Dermis microvascular lymphatic vessel endothelial cell (primary cell): ENCODE data around the gene OR5H15. TPM values are rescaled to one million over a fixed set of nuclear protein-coding genes. Genes with fewer than 3 reads are reported as not detected.
"Not testable (repeated sequence)": the region's sequence is repeated elsewhere in the genome, so short reads cannot be mapped to it uniquely, and the experiment has no call there.

ENCODE experiments used
- DNase-seq, 2 donors: peaks; one replicate each; pipeline versions ENCODE4 v3.0.0 to v3.0.0-alpha.2; 2010; ENCODE audit warnings: low read depth in 2 of 2
- total RNA-seq: library from RNA; depleted of rRNA; stranded (reverse); fragments of >200 nt; gene quantifications from 2 replicates; pipeline ENCODE4 v1.2.1, GENCODE V29; 2014

The OR5H15 gene
- not detected in 2 replicates for total RNA-seq

- DNase-seq: no peak
Observed at GRCh38 chr3:98166396-98166795, at the start of gene OR5H15. TSS of gene OR5H15 (plus strand) at chr3:98166696. CDS start at chr3:98168700, 2,004 bp downstream.

DNA sequence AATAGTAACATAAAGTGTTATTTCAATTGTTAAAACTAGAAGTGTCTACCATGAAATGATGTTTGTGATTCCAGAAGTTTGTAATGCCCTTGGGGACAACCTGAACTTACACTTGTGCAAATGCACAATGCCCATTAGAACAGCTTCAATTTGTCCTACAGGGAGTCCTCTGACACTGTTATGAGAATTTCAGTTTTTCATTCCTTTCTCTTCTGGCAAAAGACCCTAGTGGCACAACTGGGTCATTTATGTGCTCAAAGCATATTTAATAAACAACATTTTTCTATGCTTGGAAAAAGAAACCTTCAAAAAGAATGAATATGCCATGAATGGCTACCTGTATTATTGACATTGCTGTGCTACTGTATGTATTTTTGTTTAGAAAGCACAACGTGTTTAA is 36.1 kb upstream of the OR5H15 start, which contains the start of gene OR5H1:
Gene OR5H1 (plus strand): TSS at position 301 of the 400 bp plus-strand sequence. CDS start 1,977 bp downstream, outside the sequence.
- no peak for DNase-seq

- DNase-seq: no peak
Observed at GRCh38 chr3:98136631-98137030, 29.9 kb upstream of the OR5H15 start.

DNA sequence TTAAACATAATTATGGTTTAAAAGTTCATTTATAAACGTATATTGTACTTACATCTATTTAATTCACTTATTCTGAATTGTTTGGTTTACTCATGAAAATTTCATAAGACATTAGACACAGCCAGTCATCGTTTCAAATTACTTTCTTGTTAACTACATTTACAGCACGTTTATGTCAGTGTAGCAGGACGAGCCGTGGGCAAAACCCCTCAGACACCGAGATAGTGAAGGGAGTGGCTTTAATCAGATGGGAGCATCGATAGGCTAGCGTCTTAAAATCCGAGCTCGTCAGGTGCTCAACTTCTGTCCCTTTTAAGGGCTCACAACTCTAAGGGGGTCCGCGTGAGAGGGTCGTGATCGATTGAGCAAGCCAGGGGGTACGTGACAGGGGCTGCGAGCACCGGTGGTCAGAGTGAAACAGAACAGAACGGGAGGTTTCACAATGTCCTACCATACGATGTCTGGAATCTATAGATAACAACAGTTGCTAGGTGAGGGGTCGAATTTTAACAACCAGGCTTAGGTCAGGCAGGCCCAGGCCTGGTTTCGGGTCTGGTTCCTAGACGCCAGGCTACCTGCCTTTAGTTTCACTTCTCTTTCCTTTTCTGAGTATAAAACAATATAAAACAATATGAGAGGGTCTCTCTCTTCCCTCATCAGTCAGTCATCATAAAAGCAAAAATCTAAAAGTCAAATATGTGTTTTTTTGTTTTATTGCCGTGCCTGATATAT is 28.5 kb upstream of the OR5H15 start:
- not testable (repeated sequence) for DNase-seq

- no peak for DNase-seq
Observed at GRCh38 chr3:98140531-98140930, 26.0 kb upstream of the OR5H15 start.

- DNase-seq: no peak
Observed at GRCh38 chr3:98147179-98147578, 19.3 kb upstream of the OR5H15 start, which contains the start of gene OR5H14. TSS of gene OR5H14 (plus strand) at chr3:98147479. CDS start at chr3:98149386, 1,907 bp downstream.

- DNase-seq: no peak
Observed at GRCh38 chr3:98148751-98149150, 17.7 kb upstream of the OR5H15 start.

DNA sequence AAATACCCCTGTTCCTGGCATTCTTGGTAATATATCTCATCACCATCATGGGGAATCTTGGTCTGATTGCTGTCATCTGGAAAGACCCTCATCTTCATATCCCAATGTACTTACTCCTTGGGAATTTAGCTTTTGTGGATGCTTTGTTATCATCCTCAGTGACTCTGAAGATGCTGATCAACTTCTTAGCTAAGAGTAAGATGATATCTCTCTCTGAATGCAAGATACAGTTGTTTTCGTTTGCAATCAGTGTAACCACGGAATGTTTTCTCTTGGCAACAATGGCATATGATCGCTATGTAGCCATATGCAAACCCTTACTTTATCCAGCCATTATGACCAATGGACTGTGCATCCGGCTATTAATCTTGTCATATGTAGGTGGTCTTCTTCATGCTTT is 17.0 kb upstream of the OR5H15 start:
- DNase-seq: not testable (repeated sequence)

- no peak for DNase-seq
Observed at GRCh38 chr3:98151241-98151640, 15.3 kb upstream of the OR5H15 start.

- no peak for DNase-seq
Observed at GRCh38 chr3:98171071-98171470, 4.6 kb downstream of the OR5H15 start.

- DNase-seq: no peak
Observed at GRCh38 chr3:98172621-98173020, 6.1 kb downstream of the OR5H15 start.

GRCh38 chr3:98180319-98180890 is 13.9 kb downstream of the OR5H15 start:
- DNase-seq: no peak

GRCh38 chr3:98182196-98182595 is 15.7 kb downstream of the OR5H15 start:
- DNase-seq: no peak

DNA sequence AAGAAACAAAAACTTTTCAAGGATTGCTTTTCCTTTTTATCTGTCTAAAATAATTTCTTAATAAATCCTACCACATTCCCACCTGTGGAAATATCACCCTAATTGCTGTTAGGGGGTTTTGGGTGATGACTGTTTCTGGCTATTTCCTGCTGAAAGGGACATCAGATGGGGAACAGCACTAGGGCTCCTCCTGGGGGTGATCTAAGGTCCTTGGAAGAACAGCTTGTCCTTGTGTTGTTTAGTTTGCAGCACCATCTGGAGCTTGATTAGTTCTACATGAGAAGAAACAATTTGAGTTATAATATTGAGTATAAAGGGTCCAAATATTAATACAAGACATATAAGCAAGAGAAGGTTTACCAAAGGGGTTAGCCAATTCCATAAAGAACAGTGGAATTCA is 18.7 kb downstream of the OR5H15 start:
- DNase-seq: no peak

DNA sequence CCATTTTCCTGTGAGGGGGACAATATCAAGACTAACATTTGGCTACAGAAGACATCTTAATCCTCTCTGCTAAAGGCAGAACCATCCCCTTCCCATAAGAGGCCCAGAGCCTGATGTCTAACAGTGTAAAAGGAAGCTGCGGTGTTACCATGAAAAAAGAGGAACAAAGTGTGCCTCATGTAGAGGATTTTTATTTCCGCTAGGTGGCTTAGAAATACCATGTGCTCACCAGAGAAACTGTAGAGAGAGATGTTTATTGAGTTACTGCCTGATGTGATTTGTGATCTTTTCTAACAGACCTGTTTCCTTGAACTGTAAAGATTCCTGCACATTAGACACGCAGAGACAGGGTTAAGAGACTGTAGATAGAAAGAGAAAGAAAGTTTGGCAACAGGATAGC is 22.0 kb downstream of the OR5H15 start:
- DNase-seq: no peak

GRCh38 chr3:98190911-98191310 is 24.4 kb downstream of the OR5H15 start:
- DNase-seq: not testable (repeated sequence)

DNA sequence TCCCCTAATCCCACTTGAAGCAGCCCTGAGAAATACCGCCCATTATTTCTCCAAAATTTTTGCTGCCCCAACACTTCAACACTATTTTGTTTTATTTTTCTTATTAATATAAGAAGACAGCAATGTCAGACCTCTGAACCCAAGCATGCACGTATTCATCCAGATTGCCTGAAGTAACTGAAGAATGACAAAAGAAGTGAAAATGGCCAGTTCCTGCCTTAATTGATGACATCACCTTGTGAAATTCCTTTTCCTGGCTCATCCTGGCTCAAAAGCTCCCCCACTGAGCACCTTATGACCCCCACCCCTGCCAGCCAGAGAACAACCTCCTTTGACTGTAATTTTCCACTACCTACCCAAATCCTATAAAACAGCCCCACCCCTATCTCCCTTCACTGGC is 29.8 kb downstream of the OR5H15 start:
- DNase-seq: not testable (repeated sequence)

DNA sequence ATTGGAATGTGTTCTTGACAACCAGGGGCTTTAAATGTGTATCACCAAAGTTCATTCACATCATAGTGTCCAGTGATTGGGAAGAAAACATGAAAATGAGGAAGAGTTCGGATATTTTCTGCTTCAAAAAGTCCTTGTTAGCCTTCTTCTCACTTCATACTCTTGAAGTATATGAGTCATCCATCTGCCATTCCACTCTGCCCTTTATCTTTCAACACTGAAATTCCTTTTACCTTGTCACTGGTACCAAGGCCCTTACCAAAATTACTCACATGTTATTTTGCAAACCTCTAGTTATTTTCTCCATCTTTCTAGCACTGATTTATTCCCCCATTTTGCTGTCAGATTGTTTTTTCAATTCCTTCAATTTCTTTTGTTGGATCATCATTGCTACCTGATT is 32.5 kb downstream of the OR5H15 start:
- no peak for DNase-seq

GRCh38 chr3:98209244-98209643 is 42.7 kb downstream of the OR5H15 start:
- no peak for DNase-seq

DNA sequence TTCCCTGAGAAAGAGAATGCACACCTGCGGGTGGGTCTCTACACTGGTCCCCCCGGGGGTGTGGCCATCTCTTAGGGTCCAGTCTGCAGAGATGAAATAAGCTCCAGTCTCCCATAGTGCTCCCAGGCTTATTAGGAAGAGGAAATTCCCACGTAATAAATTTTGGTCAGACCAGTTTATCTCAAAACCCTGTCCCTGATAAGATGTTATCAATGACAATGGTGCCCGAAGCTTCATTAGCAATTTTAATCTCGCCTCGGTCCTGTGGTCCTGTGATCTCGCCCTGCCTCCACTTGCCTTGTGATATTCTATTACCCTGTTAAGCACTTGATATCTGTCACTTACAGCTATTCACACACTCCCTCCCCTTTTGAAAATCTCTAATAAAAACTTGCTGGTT is 46.8 kb downstream of the OR5H15 start:
- no peak for DNase-seq

DNA sequence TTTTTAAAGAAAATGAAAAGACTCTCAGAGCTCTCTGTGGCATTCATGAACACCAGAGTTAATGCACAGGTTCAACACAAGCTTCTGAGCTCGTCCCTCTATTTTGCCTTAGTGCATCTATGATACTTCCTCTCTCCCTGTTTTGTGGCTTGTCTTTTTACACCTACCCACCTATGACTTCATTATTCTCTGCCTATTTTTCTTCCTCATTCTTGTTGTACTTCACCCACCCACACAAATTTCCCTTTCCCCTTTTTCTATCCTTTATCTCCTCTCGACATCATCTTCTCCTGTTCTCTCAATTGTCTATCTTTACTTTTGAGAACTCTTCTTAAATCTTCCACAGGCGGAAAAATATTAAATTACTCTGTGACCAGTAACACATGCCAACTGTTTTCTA is 48.6 kb downstream of the OR5H15 start:
- DNase-seq: no peak
